ENCODE measurements around the gene ULBP1.
"Not testable (repeated sequence)": the region's sequence is repeated elsewhere in the genome, so short reads cannot be mapped to it uniquely, and the experiment has no call there.

ULBP1 gene

DNA sequence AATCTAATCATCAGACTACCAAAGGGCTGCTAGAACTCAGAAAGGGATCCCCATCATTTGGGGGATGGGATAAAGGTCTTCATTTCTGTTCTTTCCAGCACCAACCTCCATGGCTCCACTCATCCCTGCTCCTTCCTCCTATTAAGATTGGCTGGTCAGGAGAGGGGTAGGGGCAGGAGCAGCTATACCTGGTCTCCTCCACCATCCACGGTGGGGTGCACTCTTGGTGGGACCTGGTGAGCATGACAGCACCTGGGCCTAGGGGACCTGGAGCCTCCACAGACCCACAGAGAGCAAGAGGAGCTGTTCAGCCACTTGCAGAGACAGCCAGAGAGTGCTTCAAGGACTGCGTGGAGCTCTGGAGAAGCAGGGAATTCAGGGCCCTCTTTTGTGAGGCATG is 28.1 kb upstream of the ULBP1 start:
- no peaks in the 10 kb centered on the region for H3K9me2 ChIP-seq (replicated peaks; ENCODE audit: insufficient read depth, low read length)
- no peak overlapping the region for H2AFZ ChIP-seq (ENCODE audit: low read depth, low read length, severe bottlenecking)
- H3F3A ChIP-seq (ENCODE audit: insufficient read depth): no peaks in the 10 kb centered on the region; the same call in 1 of the 2 replicates
- H4K20me1 ChIP-seq (ENCODE audit: low read depth, low read length): no peaks in the 10 kb centered on the region
- H3K27me3 ChIP-seq (ENCODE audit: low read length): no peaks in the 10 kb centered on the region
- H3K9me3 ChIP-seq (ENCODE audit: insufficient read depth, low read length): no peaks in the 10 kb centered on the region
- no peaks in the 10 kb centered on the region for H3K79me2 ChIP-seq (ENCODE audit: insufficient read depth, low read length)
- H3K9ac ChIP-seq (ENCODE audit: low read length): no peak overlapping the region
- H3K27ac ChIP-seq (ENCODE audit: low read depth, low read length): no peak overlapping the region
- no peaks in the 10 kb centered on the region for H3K36me3 ChIP-seq (ENCODE audit: low read length)
- TF ChIP-seq EZH2phosphoT487 (conservative IDR thresholded peaks at IDR 0.05; ENCODE audit: low read length): no peak
- TF ChIP-seq, protein P1, sequence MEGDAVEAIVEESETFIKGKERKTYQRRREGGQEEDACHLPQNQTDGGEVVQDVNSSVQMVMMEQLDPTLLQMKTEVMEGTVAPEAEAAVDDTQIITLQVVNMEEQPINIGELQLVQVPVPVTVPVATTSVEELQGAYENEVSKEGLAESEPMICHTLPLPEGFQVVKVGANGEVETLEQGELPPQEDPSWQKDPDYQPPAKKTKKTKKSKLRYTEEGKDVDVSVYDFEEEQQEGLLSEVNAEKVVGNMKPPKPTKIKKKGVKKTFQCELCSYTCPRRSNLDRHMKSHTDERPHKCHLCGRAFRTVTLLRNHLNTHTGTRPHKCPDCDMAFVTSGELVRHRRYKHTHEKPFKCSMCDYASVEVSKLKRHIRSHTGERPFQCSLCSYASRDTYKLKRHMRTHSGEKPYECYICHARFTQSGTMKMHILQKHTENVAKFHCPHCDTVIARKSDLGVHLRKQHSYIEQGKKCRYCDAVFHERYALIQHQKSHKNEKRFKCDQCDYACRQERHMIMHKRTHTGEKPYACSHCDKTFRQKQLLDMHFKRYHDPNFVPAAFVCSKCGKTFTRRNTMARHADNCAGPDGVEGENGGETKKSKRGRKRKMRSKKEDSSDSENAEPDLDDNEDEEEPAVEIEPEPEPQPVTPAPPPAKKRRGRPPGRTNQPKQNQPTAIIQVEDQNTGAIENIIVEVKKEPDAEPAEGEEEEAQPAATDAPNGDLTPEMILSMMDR (IDR thresholded peaks at IDR 0.05; ENCODE audit: insufficient read depth, low read length, poor library complexity, severe bottlenecking): no peak
- no peak overlapping the region for H3K4me2 ChIP-seq (ENCODE audit: low read depth, low read length, poor library complexity, severe bottlenecking)
- no peak overlapping the region for H3K4me3 ChIP-seq (ENCODE audit: insufficient read depth, low read length, poor library complexity, severe bottlenecking)

DNA sequence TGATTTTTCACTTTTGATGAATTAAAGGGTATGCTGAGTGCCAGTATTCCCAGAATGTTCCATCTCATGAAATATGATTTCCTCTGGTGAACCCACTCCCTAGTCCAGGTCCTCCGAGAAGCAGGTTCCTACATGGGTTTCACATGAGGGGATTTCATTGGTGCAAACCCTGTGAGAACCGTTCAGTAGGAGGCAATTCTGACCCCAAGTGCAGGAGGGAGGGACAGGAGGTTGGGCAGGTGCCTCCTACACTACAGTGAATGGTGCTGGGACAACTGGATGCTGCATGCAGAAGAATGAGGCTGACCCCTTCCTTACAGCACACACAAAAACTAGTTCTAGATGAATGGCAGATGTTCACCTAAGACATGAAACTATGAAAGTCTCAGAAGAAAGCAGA is 27.0 kb upstream of the ULBP1 start:
- Histone ChIP-seq H3K27me3 (ENCODE audit: low read length) (no peaks in the 10 kb centered on the region), H3K9me2 (replicated peaks; ENCODE audit: insufficient read depth, low read length) (no peaks in the 10 kb centered on the region)

DNA sequence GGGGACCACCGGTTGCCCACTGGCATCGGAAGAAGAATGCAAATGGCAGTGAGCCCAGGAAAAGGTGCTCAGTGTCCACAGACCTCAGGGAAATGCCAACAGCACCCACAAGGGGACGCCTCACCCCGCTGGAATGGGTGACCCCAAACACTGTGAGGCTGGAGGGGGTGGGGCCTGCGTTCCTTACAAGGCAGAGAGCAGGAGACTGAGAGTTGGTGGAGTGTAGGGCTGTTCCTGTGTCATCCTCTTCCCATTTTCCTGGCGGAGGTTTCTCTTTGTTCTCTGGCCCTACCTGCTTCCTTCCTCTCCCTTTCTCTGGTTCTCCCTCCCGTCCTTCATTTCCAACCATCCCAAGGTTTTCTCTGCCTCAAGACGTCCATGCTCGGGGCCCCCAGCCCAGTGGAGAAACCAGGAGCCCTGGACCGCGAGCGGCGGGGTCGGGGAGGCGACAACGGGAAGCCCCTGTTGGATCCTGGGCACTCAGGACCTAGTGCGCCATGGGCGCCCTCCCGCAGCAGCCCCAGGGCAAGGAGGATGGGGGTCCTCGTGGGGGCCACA is 25.7 kb upstream of the ULBP1 start:
- Histone ChIP-seq H3K4me3 (ENCODE audit: insufficient read depth, low read length, poor library complexity, severe bottlenecking) (peak overlapping the region; percentile 51), H2AFZ (ENCODE audit: low read depth, low read length, severe bottlenecking) (peak overlapping the region; percentile 92), H3K9ac (ENCODE audit: low read length) (peak overlapping the region; percentile 52), H3K4me2 (ENCODE audit: low read depth, low read length, poor library complexity, severe bottlenecking) (peak overlapping the region; percentile 80)
- H4K20me1 ChIP-seq (ENCODE audit: low read depth, low read length); H3K36me3 ChIP-seq (ENCODE audit: low read length); H3K27ac ChIP-seq (ENCODE audit: low read depth, low read length); H3K79me2 ChIP-seq (ENCODE audit: insufficient read depth, low read length); H3K9me2 ChIP-seq (replicated peaks; ENCODE audit: insufficient read depth, low read length); H3K27me3 ChIP-seq (ENCODE audit: low read length); H3F3A ChIP-seq (ENCODE audit: insufficient read depth); H3K9me3 ChIP-seq (ENCODE audit: insufficient read depth, low read length): not testable (repeated sequence)

More for the DNA sequence above, 27.0 kb upstream of the ULBP1 start:
- Histone ChIP-seq H3K4me3 (ENCODE audit: insufficient read depth, low read length, poor library complexity, severe bottlenecking) (no peak overlapping the region), H3K79me2 (ENCODE audit: insufficient read depth, low read length) (no peaks in the 10 kb centered on the region), H3K36me3 (ENCODE audit: low read length) (no peaks in the 10 kb centered on the region), H3K27ac (ENCODE audit: low read depth, low read length) (no peak overlapping the region), H3K9ac (ENCODE audit: low read length) (no peak overlapping the region), H2AFZ (ENCODE audit: low read depth, low read length, severe bottlenecking) (no peak overlapping the region), H3K4me2 (ENCODE audit: low read depth, low read length, poor library complexity, severe bottlenecking) (no peak overlapping the region), H3K9me3 (ENCODE audit: insufficient read depth, low read length) (no peaks in the 10 kb centered on the region), H3F3A (ENCODE audit: insufficient read depth) (no peaks in the 10 kb centered on the region; the same call in 1 of the 2 replicates), H4K20me1 (ENCODE audit: low read depth, low read length) (no peaks in the 10 kb centered on the region)
- TF ChIP-seq, protein P1 (IDR thresholded peaks at IDR 0.05; ENCODE audit: insufficient read depth, low read length, poor library complexity, severe bottlenecking): no peak

DNA sequence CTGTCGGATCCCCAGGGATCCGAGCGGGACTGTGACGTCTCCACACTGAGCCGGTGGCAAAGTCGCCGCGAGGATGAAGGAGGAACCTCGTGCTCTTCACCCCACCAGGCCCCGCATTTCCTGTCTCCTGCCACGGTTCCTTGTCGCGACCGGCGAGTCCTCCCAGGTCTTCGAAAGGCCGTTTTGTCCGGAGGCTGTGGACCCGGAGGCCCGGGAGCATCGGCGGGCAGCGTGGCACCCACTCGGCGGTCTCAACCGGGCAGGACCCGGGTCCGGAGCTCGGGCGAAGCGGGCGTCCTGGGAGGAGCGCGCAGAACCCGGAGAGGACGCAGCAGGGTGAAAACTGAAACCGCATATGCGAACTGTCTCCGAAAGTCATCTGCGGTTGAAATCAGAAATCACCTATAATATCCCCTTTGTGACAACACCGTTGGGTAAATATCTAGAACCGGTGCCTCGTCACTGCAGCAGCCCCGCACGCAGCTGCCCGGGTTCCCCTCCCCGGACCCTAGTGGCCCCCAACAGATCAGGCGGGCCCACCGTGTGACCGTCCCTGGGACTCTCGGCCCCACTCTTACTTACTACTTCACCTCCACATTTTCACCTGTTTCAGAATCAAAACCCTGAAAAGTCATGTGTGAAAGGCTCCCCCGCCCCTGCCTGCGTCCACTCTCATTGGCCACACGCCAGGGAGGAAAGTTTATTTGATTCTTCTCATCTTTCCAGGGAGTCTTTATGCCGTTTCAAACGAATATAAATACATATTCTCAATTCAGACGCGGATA is 25.0 kb upstream of the ULBP1 start:
- no peak overlapping the region for H3K27ac ChIP-seq (ENCODE audit: low read depth, low read length)
- H3K9me2 ChIP-seq (replicated peaks; ENCODE audit: insufficient read depth, low read length): no peaks in the 10 kb centered on the region
- H3K79me2 ChIP-seq (ENCODE audit: insufficient read depth, low read length): no peaks in the 10 kb centered on the region
- no peaks in the 10 kb centered on the region for H3K27me3 ChIP-seq (ENCODE audit: low read length)
- no peaks in the 10 kb centered on the region for H4K20me1 ChIP-seq (ENCODE audit: low read depth, low read length)
- peak overlapping the region; percentile 80 for H3K4me2 ChIP-seq (ENCODE audit: low read depth, low read length, poor library complexity, severe bottlenecking)
- H3K36me3 ChIP-seq (ENCODE audit: low read length): no peaks in the 10 kb centered on the region
- TF ChIP-seq, protein P1 (IDR thresholded peaks at IDR 0.05; ENCODE audit: insufficient read depth, low read length, poor library complexity, severe bottlenecking): no peak
- TF ChIP-seq EZH2phosphoT487 (conservative IDR thresholded peaks at IDR 0.05; ENCODE audit: low read length): no peak
- H3K9ac ChIP-seq (ENCODE audit: low read length): peak overlapping the region; percentile 52
- H2AFZ ChIP-seq (ENCODE audit: low read depth, low read length, severe bottlenecking): peak overlapping the region; percentile 92
- peak overlapping the region; percentile 51 for H3K4me3 ChIP-seq (ENCODE audit: insufficient read depth, low read length, poor library complexity, severe bottlenecking)
- no peaks in the 10 kb centered on the region for H3K9me3 ChIP-seq (ENCODE audit: insufficient read depth, low read length)
- H3F3A ChIP-seq (ENCODE audit: insufficient read depth): no peaks in the 10 kb centered on the region; the same call in 1 of the 2 replicates
